HG03159 (cell line): ENCODE measurements around the gene POLN.
"Not testable (repeated sequence)": the region's sequence is repeated elsewhere in the genome, so short reads cannot be mapped to it uniquely, and the experiment has no call there.

Experiments used
- ATAC-seq: cut with Tn5 transposase; IDR thresholded peaks from one replicate; pipeline ENCODE4 v1.9.1; 2021; ENCODE audit warnings: mild to moderate bottlenecking, moderate library complexity; ENCODE audit not compliant: unreplicated experiment

Gene POLN

GRCh38 chr4:2275546-2276251, 33.8 kb upstream of the POLN start:
- ATAC-seq = no peak

DNA sequence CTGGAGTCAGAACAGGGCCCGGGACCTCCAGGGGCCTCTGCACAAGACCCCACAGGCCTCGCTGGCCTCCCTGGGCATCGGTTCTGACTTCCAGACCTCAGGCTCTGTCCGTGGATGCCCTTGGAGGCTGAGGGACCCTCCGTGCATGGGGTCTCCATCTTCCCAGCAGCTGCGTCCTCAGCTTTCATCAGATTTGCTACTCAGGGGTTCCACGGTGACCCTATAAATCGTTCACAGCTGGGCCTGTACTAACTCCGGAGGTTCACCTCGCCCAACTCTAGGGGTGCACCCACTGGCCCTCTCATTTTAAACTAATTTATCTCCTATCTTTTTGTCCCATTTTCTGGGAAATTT, 33.1 kb upstream of the POLN start:
- ATAC-seq = not testable (repeated sequence)

- no peak for ATAC-seq
Observed at GRCh38 chr4:2274320-2275043, 32.6 kb upstream of the POLN start.

DNA sequence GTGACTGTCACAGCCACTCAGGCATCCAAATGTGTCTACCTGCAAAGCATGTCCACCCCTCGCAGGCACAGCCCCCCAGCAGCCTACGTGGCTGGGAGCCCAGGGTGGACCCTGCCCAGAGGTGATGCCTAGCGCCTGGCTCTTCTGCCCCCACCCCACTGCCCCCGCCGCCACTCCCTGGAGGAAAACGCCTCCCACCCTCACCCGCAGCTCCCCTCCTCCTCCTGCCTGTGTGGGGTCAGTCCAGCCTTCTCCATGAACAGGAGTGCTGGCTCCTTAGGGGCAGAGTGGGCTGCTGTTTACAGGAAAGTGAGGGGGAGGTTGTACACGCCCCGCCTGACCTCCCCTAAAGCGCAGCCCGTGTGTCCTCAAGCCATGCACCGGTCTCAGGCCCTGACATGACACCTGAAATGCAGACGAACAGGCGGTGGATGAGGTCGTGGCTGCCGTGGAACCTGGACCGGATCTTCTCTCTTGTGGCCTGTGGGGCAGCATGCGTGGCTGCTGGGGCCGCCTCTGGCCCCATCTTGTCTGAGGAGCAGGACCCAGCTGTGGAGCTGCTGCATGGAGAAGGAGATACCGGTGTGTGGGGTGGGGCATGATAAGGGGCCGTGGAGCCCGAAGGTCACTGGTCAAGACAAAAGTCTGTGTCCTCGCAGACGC, 31.9 kb upstream of the POLN start:
- no peak for ATAC-seq

GRCh38 chr4:2273221-2273620, 31.3 kb upstream of the POLN start:
- no peak for ATAC-seq

DNA sequence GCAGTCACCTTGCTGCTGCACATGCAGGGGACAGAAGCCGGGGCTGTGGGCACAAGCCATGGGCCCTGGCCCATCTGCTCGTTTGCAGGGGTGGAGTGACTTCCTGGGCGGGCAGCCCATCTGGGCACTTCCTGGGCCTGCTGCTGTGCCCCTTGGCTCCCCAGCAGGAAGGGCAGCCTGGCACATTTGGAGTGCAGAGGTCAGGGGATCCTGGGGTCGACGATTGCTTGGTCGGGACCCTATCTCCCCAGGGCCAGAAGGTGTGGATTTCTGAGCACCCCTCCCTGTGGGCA, 30.9 kb upstream of the POLN start:
- no peak for ATAC-seq

GRCh38 chr4:2272026-2272827, 30.3 kb upstream of the POLN start:
- no peak for ATAC-seq

GRCh38 chr4:2271279-2272025, 29.5 kb upstream of the POLN start:
- ATAC-seq = no peak

- ATAC-seq = no peak
Observed at GRCh38 chr4:2270341-2271165, 28.6 kb upstream of the POLN start.

DNA sequence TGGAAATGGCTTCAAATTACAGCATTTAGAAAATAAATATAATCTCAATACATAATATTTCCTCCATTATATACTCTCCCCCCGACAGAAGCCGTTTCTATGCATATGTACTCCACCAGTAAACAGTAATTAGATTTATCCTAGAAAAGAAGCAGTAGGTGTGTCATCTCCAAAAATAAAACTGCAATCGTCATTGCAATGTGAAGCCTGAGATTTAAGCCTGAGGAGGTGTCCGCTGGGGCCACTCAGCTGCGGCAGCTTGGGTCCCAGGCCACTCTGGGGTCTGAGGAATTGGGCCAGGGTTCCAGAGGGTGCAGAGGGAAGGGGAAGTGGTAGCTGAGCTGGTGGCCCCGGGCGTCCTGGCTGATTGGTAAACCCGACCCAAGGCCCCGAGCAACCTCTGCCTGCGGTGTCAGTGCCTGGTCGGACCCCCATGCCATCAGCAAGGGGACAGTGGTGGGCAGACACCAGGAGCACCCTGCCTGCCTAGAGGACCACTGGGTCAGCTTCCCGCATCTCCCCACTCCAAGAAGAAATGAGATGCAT, 27.8 kb upstream of the POLN start:
- ATAC-seq = no peak

GRCh38 chr4:2269206-2269531, 27.2 kb upstream of the POLN start:
- no peak for ATAC-seq

DNA sequence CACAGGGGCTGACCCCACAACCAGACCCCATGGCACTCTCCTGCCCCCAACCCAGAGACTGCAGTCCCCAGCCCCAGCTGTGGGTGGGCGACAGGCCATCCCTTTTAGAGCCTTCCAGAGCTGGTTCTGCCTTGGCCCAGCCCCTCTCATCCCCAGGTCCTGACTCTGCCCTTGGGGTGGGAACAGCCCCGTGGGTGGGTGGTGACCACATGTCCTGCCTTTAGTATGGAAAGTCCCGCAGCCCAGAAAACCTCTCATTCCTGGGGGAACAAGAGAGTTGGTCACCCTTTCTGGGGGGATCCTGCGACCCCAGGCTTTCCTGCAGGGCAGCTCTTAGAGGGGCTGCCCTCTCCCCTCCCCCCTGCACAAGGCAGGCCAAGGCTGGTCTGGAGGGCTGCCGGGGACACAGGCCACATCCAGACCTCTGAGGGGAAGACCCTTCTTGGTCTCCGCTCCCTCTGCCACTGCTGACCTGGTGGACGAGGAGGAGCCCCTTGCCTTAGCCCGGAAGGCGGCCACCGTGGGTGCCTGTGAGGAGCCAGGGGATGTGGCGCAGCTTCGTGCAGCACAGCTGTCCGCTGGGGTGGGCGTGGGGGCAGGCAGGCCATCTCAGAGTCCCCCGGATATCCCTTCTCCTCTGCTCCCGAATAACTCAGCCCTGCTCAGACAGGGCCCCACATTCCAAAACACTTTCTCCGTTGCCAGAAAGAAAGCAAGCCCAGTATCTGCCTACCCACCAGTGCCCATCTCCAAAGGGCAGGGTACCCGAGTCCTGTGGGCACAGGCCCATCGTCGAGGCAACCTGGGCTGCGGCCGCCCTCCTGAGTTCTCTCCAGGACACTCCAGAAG, 26.7 kb upstream of the POLN start:
- no peak for ATAC-seq

GRCh38 chr4:2267841-2268240, 25.9 kb upstream of the POLN start:
- no peak for ATAC-seq

- no peak for ATAC-seq
Observed at GRCh38 chr4:2267320-2267811, 25.4 kb upstream of the POLN start.

DNA sequence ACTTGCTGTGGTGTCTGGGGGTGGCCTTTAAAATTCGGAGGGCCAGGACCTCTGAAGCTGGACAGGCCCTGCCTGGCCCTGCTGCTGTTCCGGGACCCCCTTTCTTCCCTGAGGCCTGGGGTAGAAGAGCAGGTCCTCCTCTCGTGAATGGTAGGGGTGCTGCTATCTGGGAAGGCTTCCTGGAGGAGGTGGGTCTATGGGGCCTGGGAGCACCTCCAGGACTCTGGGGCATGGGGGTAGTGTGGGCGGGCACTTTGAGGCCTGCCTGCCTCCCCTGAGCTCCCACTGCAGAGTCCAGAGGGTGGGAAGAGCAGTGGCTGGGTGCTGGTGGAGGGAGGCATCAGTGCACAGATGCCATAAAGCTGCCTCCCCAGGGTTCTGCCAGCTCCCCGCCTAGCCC, 24.9 kb upstream of the POLN start:
- ATAC-seq = no peak

DNA sequence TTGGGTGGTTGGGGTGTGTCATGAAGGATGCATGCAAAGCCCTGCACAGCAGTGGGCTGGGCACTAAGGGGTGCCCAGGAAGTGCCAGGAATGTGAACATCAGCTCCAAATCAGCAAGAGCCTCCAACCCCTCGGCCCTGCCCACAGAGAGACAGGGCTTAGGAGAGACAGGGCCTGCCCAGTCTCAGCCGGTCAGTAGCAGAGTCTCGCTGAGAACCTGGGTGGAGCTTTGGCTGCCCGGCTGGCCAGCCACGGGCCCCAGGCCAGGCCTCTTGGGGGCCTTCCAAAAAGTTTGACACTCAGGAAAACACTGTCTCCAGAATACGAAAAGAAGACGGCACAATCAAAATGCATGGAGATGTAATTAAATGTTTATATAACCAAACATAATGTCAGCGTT, 24.3 kb upstream of the POLN start:
- ATAC-seq = no peak

DNA sequence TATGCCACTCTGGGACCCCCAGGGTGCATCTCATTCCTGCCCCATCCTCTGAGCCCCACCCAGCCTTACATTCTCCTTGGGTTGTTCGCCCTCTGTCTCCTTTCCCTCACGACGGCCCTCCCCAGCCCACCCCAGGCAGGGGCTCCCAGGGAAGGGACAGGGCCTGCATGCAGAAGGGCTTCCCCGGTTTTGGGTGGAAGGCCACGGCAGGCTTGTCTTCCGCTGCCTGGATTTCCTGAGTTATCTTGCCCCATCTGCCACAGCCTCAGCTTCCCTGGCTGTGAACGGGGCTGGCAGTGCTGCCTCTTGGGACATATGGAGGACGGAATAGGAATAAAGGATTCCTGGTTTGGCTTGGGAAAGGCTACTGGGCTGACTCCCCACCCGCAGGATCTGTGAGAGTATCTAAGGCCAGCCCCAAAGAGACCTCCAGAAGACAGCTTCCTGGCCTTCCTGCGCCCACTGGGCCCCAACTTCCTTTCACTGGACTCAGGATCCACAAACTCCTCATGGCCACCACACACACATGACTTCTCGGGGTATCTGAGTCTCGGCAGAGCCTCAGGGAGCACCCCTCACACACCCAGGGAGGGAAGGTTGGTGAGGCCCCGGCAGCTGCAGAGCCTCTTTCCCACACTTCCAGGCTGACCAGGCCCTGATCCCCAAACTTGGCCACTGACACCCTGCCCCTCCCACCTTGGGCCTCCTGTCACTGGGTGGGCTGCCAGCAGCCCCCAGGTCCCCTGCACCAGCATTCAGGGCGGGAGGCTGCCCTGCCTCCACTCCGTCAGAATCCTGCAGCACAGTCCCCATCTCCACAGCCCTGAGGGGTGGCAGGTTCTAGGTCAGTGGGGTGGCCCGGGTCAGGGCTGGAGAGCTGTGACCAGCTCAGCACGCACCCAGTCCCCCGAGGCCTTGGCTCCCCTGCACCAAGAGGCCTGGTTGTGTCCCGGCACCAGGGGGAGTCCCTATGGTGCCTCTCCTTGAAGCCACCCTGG, 23.5 kb upstream of the POLN start:
- no peak for ATAC-seq
